Vagina (tissue), 2 donors: ENCODE results near the gene PITX3.

Experiments
- CTCF ChIP-seq, 3 experiments: fragments of 450-650 bp in 2 of 3; fragments of 200-600 bp in 1 of 3; sonication (generic) in 1 of 3; IDR thresholded peaks; one replicate each; pipeline ENCODE4 v1.5.1; 2017 to 2019; ENCODE audit warnings: antibody characterized with exemption in 3 of 3, mild to moderate bottlenecking in 2 of 3, moderate library complexity in 2 of 3
- POLR2A ChIP-seq, 2 donors: fragments of 450-650 bp; IDR thresholded peaks; one replicate each; pipeline ENCODE4 v1.6.1; 2017; ENCODE audit warnings: antibody characterized with exemption in 2 of 2, mild to moderate bottlenecking in 2 of 2, moderate library complexity in 2 of 2
- POLR2AphosphoS5 ChIP-seq, 2 donors: sonication (generic); formaldehyde crosslinking; IDR thresholded peaks; one replicate each; pipeline ENCODE4 v1.9.0; 2017; ENCODE audit warnings: antibody characterized with exemption in 2 of 2, mild to moderate bottlenecking in 2 of 2, low read depth in 1 of 2; ENCODE audit not compliant: insufficient read depth in 1 of 2

GRCh38 chr10:102261842-102262241 lies 20.5 kb upstream of the PITX3 start:
- TF ChIP-seq CTCF (IDR thresholded peaks at IDR 0.05), result no peak
- TF ChIP-seq POLR2A (IDR thresholded peaks at IDR 0.05), result no peak
- TF ChIP-seq POLR2AphosphoS5 (IDR thresholded peaks at IDR 0.05; ENCODE audit: insufficient read depth in 1 of 2, low read depth in 1 of 2), result no peak
